ENCODE measurements around the gene VRK3.

The VRK3 gene

DNA sequence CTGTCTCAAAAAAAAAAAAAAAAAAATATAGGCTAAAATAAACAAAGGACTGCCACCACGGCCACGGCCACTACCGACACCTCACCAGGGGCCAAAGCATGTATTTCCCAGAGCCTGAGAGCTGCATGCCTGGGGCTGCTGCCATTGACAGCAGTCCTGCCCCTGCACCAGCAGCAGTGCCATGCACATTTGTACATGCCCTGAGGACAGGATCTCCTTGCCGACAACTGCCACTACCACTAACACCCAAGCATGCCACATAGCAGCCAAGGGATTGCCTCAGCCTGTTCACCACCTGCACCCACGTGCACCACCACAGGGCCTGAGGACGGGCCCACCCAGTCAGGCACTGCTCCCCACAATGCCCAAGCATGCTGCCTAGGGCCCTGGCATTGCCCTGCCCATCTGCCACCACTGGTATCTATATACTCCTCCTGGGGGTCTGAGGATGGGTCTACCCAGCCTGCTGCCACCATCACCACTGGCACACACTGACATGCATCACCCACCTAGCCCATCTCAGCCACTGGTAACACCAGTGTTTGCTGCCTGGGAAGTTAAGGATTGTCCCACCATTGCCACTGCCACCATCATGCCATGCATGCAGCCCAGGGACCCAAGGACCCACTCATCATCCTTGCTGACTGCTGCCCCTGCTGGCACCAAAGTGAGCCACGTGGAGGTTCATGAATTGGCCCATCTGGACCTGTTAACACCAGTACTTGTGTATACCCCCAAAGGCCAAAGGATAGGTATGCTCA, 85.3 kb downstream of the VRK3 start:
- TF ChIP-seq GATA2 (IDR thresholded peaks at IDR 0.05; ENCODE audit: low read depth, low read length) (no peak), GATA3 (IDR thresholded peaks at IDR 0.05; ENCODE audit: low read depth, low read length) (no peak)

DNA sequence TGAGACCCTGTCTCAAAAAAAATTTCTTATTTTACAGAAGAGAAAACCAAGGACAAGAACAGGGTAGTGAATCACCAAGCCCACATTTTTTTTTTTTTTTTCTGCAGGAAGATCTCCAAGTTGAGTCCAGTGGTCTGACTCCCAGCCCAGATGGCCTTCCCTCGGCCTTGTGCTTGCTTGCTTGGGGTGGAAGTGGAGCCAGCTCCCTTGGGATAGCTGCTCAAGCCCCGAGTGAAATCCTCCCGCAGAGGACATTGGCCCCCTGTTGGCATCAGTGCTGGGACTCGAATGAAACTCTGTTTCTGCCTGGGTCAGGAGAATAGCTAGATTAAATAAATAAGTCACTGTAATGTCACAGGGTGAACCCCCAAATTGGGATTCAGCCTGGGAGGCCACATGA, 86.5 kb downstream of the VRK3 start:
- TF ChIP-seq GATA2 (IDR thresholded peaks at IDR 0.05; ENCODE audit: low read depth, low read length) (no peak), GATA3 (IDR thresholded peaks at IDR 0.05; ENCODE audit: low read depth, low read length) (no peak)

DNA sequence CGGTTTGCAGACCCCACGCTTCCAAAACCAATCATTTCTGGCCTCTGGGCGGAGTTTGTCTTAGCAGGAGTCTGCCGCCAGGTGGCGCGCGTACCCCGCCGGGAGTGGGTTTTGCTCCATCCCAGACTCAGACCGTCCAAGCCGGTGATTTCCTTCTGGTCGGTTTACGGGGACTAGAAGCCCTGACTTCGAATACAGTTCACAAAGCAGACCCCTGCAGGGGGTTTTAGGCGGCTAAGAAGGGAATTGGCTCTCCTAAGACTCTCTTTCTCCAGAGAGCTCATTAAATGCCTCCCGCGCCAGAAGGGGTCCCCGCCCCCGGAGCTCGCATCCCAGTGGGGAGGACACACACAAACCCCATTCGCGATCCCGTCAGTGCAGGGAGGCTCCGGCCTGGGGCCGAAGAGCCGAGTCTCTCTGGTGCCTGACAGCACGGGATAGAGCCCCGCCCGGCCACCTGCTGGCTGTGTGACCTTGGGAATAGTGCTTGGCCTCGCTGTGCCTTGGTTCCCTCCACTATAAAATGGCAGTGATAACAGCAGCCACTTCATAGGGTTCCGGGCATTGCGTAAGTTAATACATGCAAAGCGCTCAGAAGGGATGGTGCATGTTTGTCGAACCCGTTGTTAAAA, 87.3 kb downstream of the VRK3 start:
- no peak for TF ChIP-seq GATA3 (IDR thresholded peaks at IDR 0.05; ENCODE audit: low read depth, low read length)
- TF ChIP-seq GATA2 (IDR thresholded peaks at IDR 0.05; ENCODE audit: low read depth, low read length): no peak

DNA sequence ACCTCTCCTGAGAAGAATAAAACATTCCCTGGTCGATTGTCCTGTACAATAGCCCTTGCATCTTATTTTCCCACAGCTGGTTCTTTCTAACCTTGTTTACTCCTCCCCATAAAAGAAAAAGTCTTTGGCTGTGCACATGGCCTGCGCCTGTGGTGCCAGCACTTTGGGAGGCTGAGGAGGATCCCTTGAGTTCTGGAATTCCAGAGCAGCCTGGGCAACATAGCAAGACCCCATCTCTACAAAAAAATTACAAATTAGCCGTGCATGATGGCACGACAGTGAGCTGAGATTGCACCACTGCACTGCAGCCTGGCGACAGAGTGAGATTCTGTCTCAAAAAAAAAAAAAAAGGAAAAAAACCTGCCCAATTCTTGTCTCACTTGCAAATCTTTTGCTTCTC, 88.6 kb downstream of the VRK3 start:
- TF ChIP-seq GATA3 (IDR thresholded peaks at IDR 0.05; ENCODE audit: low read depth, low read length) (no peak), GATA2 (IDR thresholded peaks at IDR 0.05; ENCODE audit: low read depth, low read length) (no peak)

DNA sequence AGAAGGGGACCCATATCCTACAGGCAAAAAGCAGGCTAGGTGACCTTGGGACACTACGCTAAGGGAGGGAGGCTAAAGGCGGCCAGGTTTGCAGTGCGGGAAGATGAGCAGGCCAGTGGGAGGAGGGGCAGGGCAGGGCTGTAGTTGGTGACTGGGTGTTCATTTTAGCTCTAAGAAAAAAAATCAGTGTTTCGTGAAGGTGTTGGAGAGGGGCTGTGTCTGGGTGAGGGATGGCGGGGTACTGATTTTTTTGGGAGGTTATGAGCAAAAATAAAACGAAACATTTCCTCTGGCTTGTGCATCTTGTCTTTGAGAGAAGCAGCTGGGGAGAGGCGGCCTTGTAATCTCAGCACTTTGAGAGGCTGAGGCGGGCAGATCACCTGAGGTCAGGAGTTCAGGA, 91.5 kb downstream of the VRK3 start:
- TF ChIP-seq GATA3 (IDR thresholded peaks at IDR 0.05; ENCODE audit: low read depth, low read length) (no peak), GATA2 (IDR thresholded peaks at IDR 0.05; ENCODE audit: low read depth, low read length) (no peak)

DNA sequence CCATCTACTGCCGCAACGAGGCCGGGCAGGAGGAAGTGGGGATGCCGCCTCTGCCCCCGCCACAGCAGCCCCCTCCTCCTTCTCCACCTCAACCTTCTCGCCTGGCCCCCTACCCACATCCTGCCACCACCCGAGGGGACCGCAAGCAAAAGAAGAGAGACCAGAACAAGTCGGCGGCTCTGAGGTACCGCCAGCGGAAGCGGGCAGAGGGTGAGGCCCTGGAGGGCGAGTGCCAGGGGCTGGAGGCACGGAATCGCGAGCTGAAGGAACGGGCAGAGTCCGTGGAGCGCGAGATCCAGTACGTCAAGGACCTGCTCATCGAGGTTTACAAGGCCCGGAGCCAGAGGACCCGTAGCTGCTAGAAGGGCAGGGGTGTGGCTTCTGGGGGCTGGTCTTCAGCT, 92.4 kb downstream of the VRK3 start:
- no peak for TF ChIP-seq GATA3 (IDR thresholded peaks at IDR 0.05; ENCODE audit: low read depth, low read length)
- TF ChIP-seq GATA2 (IDR thresholded peaks at IDR 0.05; ENCODE audit: low read depth, low read length): no peak

DNA sequence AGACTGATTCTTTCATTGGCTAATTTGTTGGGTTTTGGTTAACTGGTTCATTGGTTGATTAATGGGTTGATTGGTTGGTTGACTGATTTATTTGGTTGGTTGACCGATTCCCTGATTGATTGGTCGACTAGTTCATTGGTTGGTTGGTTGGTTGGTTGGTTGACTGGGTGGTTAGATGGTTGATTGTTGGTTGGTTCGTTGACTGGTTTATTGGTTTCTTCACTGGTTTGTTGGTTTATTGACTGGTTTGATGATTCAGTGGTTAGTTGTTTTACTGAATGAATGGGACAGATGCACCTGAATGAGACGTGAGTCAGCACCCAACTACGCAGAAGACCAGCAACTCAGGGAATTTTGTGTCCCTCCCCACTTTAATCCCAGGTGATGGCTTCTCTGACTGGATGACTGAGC, 93.1 kb downstream of the VRK3 start:
- no peak for TF ChIP-seq GATA2 (IDR thresholded peaks at IDR 0.05; ENCODE audit: low read depth, low read length)
- TF ChIP-seq GATA3 (IDR thresholded peaks at IDR 0.05; ENCODE audit: low read depth, low read length): no peak

DNA sequence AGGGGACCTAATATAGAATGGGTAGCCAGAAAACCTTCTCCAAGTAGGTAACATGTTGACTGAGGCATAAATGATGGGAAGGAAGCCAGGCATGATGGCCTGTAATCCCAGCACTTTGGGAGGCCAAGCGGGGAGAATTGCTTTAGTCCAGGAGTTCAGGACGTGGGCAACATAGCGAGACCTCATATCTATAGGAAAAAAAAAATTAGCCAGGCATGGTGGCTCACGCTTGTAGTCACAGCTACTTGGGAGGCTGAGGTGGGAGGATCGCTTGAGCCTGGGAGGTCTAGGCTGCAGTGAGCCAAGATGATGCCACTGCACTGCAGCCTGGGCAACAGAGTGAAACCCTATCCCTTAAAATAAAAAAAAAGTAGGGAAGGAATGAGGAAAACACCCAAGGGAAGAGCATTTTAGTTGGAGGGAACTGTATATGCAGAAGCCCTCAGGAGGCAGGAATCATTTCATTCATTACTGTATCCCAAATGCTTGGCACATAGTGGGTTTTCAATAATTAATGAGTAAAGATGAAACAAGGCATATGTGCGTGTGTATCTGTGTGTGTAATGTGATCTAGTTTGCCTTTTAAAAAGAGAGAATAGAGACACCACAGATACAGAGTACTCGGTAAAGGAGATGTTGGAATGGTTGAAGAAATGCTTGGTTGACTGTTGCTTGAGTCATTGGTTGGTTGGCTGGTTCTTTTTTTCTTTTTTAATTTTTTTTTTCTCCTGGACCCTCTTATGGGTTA, 93.7 kb downstream of the VRK3 start:
- no peak for TF ChIP-seq GATA2 (IDR thresholded peaks at IDR 0.05; ENCODE audit: low read depth, low read length)
- no peak for TF ChIP-seq GATA3 (IDR thresholded peaks at IDR 0.05; ENCODE audit: low read depth, low read length)

DNA sequence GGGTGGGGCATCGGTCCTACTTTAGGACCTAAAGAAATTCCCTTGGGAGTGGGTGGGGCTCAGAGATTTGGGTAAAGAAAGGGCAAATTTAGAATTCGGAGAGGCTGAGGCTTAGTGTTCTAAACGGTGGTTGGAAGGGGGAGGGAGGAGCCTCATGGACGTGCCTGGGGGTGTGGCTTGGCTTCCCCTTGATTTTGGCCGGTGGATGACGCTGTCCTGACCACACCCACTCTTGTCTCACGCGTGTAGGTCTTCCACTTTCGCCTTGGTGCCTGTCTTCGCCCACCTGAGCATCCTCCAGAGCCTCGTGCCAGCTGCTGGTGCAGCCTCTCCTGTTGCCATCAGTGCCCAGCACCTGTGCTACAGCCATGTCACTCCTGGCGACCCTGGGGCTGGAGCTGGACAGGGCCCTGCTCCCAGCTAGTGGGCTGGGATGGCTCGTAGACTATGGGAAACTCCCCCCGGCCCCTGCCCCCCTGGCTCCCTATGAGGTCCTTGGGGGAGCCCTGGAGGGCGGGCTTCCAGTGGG, 94.6 kb downstream of the VRK3 start:
- TF ChIP-seq GATA2 (IDR thresholded peaks at IDR 0.05; ENCODE audit: low read depth, low read length) (no peak), GATA3 (IDR thresholded peaks at IDR 0.05; ENCODE audit: low read depth, low read length) (no peak)

DNA sequence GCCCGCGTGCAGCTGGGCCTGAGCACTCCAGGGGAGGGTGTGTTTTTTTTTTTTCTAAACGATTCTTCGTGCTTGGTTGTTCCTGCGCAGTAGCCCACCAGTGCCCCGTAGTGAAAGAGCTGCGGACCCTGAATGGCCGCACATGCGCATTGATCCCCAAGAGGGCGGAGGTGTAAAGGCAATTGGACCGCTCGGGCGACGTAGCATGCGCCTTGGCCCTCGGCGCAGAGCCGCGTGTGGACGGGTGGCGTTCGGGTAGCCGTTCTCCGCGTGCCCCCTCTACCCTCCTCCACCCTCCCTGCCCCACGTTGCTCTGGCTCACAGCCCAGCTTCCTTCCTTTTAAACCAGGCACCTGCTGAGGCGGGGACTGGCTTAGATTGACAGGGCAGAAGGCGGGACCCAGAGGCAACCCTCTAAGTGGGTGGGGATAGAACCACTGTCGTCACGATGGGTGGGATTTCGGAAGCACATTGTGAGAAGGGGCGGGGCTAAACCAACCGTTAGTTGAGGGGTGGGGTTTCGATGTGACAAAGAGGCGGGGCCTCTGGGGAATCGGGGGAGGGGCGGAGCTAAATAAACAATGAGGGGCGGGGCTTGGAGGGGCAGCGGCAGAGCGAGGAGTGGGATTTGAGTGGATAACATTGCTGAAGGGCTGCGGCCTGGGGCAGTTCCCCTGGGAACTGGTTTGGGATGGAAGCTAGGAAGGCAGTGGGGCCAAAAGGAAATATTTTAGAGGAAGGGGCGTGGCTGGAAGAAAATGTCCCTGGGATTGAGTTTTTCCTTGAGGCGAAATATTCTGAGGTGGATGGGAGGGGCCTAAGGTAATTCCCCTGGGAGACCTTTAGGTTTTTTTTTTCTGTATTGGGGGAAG, 95.3 kb downstream of the VRK3 start:
- no peak for TF ChIP-seq GATA2 (IDR thresholded peaks at IDR 0.05; ENCODE audit: low read depth, low read length)
- no peak for TF ChIP-seq GATA3 (IDR thresholded peaks at IDR 0.05; ENCODE audit: low read depth, low read length)

DNA sequence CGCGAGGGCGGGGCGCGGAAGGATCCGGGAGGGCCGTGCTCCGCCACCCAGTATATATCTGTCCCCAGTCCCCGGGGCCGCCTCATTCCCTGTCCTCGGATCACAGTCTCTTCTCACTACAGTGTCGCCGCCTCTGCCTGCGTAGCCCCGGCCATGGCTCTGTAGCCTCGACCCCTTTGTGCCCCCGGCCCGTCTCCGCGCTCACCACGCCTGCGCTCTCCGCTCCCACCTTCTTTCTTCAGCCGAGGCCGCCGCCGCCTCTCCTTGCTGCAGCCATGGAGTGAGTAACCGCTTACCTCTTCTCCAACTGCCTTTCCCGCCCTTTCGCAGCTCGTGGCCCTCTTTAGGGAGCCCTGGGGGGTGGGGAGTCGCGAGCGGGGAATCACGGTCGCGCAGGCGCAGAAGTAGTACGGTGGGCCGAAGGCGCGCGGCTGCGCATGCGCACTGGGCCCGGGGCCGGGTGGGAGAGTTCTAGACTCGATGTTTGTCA, 96.0 kb downstream of the VRK3 start, which contains the start of the genes ATF5 and NUP62:
ATF5 (plus strand) TSS at position 85 of the 490 bp plus-strand sequence. CDS start 1,646 bp downstream, outside the sequence.
NUP62 (minus strand) TSS at position 384 of the 490 bp plus-strand sequence. CDS start 19,697 bp downstream, outside the sequence.
- no peak for TF ChIP-seq GATA2 (IDR thresholded peaks at IDR 0.05; ENCODE audit: low read depth, low read length)

DNA sequence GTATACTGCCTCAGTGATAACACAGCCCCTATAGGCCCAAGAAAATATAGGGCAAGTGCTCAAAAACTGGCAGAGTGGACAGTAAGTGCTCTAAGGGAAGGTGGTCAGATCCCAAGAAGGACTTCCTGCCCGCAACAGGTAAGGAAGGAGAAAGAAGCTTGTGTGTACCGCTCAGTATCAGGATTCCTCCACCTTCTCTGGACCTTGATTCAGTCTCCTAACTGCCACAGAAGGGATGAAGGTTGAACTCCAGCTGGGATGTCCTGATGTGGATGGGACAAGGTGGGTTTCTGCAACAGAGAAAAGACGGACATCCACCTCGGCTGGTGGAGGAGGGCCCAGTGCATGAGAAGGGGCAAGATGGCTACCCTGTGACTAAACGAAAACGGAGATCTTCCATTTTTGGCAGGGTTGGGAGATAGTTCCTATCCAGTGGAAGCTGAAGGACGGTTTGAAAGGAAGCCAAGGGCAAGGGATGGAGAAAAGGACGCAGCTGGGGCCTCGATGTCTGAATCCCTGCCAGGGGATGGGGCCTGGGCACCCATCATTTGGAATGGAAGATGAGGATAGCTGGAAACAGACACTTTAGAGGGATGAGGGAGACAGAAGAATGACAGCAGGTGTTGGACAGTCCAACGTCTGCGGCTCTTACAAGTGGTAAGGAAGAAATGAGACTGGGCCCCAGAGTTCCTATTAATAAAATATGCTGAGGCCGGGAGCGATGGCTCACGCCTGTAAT, 97.5 kb downstream of the VRK3 start:
- no peak for TF ChIP-seq GATA2 (IDR thresholded peaks at IDR 0.05; ENCODE audit: low read depth, low read length)
- no peak for TF ChIP-seq GATA3 (IDR thresholded peaks at IDR 0.05; ENCODE audit: low read depth, low read length)

DNA sequence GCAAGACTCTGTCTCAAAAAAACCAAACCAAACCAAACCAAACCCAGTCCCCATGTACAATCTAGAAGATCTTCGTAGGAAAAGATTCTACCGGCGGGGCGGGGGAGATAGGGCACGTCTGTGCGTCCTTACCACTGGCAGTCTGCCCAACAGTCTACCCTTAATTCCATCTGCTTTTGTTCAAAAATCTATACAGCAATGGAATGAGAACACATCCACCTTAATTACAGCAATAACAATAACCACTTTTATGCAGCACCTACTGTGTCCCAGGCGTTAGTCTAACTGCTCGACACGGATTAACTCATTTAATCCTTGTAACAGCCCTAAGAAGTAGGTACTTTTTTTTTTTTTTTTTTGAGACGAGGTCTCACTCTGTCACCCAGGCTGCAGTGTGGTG, 98.7 kb downstream of the VRK3 start:
- TF ChIP-seq GATA2 (IDR thresholded peaks at IDR 0.05; ENCODE audit: low read depth, low read length) (no peak), GATA3 (IDR thresholded peaks at IDR 0.05; ENCODE audit: low read depth, low read length) (no peak)
